HFF-Myc (cell line): ENCODE results near the gene TLE2.
"Not testable (repeated sequence)": the region's sequence is repeated elsewhere in the genome, so short reads cannot be mapped to it uniquely, and the experiment has no call there.

Experiments
- DNase-seq: peaks from one replicate; pipeline ENCODE4 v3.0.0-alpha.2; 2011; ENCODE audit warnings: low read depth; ENCODE audit errors: extremely low read depth
- H3K4me3 ChIP-seq: replicated peaks from 2 replicates; pipeline ENCODE4 v1.5.1; 2011; ENCODE audit warnings: low read depth, mild to moderate bottlenecking, control low read depth, low read length
- TF ChIP-seq, protein P1 (sequence below): IDR thresholded peaks from 2 replicates; pipeline ENCODE4 v1.5.1; 2012; ENCODE audit warnings: mild to moderate bottlenecking, low read depth, low read length, control low read depth; ENCODE audit errors: missing control alignments

Gene TLE2

DNA sequence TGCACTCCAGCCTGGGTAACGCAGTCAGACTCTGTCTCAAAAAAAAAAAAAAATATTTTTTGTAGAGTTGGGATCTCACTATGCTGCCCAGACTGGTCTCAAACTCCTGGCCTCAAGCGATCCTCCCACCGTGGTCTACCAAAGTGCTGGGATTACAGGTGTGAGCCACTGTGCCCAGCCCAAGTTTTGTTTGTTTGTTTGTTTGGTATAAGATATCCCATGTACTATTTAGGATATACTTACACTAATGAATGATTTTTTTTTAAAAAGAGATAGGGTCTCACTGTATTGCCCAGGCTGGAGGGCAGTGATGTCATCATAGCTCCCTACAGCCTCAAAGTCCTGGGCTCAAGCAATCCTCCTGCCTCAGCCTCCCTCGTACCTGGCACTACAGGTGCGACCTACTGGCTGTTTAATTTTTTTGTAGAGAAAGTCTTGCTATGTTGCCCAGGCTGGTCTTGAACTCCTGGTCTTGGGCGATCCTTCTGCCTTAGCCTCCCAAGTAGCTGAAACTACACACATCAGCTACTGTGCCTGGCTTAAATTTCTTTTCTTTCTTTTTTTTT, 27.8 kb downstream of the TLE2 start:
- H3K4me3 ChIP-seq, result no peak overlapping the region
- DNase-seq, result no peak
- TF ChIP-seq, protein P1, sequence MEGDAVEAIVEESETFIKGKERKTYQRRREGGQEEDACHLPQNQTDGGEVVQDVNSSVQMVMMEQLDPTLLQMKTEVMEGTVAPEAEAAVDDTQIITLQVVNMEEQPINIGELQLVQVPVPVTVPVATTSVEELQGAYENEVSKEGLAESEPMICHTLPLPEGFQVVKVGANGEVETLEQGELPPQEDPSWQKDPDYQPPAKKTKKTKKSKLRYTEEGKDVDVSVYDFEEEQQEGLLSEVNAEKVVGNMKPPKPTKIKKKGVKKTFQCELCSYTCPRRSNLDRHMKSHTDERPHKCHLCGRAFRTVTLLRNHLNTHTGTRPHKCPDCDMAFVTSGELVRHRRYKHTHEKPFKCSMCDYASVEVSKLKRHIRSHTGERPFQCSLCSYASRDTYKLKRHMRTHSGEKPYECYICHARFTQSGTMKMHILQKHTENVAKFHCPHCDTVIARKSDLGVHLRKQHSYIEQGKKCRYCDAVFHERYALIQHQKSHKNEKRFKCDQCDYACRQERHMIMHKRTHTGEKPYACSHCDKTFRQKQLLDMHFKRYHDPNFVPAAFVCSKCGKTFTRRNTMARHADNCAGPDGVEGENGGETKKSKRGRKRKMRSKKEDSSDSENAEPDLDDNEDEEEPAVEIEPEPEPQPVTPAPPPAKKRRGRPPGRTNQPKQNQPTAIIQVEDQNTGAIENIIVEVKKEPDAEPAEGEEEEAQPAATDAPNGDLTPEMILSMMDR, result no peak

DNA sequence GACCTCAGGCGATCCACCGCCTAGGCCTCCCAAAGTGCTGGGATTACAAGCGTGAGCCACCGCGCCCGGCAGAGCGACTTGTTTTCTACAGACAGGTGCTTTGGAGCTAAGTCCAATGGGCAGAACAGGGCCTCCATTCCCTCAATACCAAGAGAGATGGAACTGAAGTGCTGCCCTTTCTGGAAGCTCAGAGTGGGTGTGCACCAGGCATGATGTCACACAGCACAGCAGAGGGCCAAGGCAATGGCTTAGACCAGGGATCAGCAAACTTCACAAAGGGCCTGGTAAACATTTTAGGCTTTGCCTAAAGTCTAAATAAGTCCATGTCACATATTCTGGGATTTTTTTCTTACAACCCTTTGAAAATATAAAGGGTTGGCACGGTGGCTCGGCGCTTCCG, 30.4 kb downstream of the TLE2 start:
- DNase-seq, result no peak
- no peak overlapping the region for H3K4me3 ChIP-seq
- TF ChIP-seq, protein P1, result no peak

GRCh38 chr19:2997720-2998119, 31.4 kb downstream of the TLE2 start:
- no peak for DNase-seq
- TF ChIP-seq, protein P1, result no peak
- no peak overlapping the region for H3K4me3 ChIP-seq

DNA sequence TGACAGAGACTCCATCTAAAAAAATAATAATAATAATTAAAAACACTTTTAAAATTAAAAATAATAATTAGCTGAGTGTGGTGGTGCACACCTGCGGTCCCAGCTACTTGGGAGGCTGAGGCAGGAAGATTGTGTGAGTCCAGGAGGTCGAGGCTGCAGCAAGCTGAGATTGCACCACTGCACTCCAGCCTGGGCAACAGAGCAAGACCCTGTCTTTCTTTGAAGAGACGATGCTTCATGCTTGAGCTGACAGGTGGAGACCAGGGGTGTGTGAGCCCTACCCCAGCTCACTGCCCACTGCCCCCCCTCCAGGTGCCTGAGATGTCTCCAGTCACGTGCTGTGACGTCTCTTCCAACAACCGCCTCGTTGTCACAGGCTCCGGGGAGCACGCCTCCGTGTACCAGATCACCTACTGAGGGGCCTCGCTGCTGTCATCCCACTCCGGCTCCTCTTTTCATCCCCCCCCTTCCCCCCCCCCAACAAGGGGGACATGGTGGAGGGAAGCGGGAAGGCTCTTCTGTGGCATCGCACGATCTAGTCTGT, 34.4 kb downstream of the TLE2 start:
- TF ChIP-seq, protein P1, result no peak
- DNase-seq, result no peak
- H3K4me3 ChIP-seq, result no peak overlapping the region

GRCh38 chr19:2993579-2993978, 35.5 kb downstream of the TLE2 start:
- DNase-seq, result no peak
- H3K4me3 ChIP-seq, result no peak overlapping the region
- TF ChIP-seq, protein P1, result no peak

DNA sequence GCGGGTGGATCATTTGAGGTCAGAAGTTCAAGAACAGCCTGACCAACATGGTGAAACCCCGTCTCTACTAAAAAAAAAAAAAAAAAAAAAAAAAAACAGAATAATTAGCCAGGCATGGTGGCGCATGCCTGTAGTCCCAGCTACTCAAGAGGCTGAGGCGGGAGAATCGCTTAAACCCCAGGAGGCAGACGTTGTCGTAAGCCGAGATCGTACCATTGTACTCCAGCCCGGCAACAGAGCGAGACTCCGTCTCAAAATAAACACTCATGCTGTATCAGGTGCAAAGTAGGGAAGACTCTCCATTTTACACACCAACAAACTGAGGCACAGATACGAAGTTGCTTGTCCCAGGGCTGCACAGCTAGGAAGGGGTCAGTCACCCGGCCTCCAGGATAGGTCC, 36.1 kb downstream of the TLE2 start:
- H3K4me3 ChIP-seq, result no peak overlapping the region
- no peak for DNase-seq
- TF ChIP-seq, protein P1, result no peak

DNA sequence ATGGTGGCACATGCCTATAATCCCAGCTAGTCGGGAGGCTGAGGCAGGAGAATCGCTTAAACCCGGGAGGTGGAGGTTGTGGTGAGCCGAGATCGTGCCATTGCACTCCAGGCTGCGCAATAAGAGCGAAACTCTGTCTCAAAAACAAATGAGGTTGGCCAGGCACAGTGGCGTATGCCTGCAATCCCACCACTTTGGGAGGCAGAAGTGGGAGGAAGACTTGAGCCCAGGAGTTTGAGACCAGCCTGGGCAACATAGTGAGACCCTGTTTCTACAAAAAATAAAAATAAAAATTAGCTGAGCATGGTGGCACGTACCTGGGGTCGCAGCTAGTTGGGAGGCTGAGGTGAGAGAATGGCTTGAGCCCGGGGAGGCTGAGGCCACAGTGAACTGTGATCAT, 36.7 kb downstream of the TLE2 start:
- DNase-seq, H3K4me3 ChIP-seq: not testable (repeated sequence)
